Astrocyte (in vitro differentiated cells and primary cell): ENCODE measurements around the gene TIMELESS. TPM values are rescaled to one million over a fixed set of nuclear protein-coding genes. Genes with fewer than 3 reads are reported as not detected.

Experiments
- DNase-seq: peaks from one replicate; pipeline ENCODE4 v3.0.0-alpha.2; 2010; ENCODE audit warnings: low read depth
- FAIRE-seq: peaks from 2 replicates; lab custom pipeline; 2011; peaks lifted over from hg19 to GRCh38; lab: Jason Lieb, UNC
- H2AFZ ChIP-seq: 2 replicates; pipeline ENCODE4 v1.6.0; 2012; ENCODE audit warnings: low read depth, low read length, inconsistent platforms
- H3K27ac ChIP-seq: 2 replicates; pipeline ENCODE4 v1.5.1; 2011; ENCODE audit warnings: low read depth, low read length, inconsistent platforms
- H3K27me3 ChIP-seq: 2 replicates; pipeline ENCODE4 v1.6.0; 2011; ENCODE audit warnings: low read length, inconsistent platforms; ENCODE audit not compliant: insufficient read depth
- H3K36me3 ChIP-seq: 2 replicates; pipeline ENCODE4 v1.5.1; 2011; ENCODE audit warnings: low read length, inconsistent platforms; ENCODE audit not compliant: insufficient read depth
- H3K4me1 ChIP-seq: 2 replicates; pipeline ENCODE4 v1.5.1; 2011; ENCODE audit warnings: low read length, inconsistent platforms; ENCODE audit not compliant: insufficient read depth
- H3K4me2 ChIP-seq: 2 replicates; pipeline ENCODE4 v1.6.0; 2012; ENCODE audit warnings: low read length, inconsistent platforms
- H3K4me3 ChIP-seq: 2 replicates; pipeline ENCODE4 v1.5.1; 2011; ENCODE audit warnings: low read depth, mild to moderate bottlenecking, low read length, inconsistent platforms; ENCODE audit not compliant: insufficient read depth
- H3K79me2 ChIP-seq: 2 replicates; pipeline ENCODE4 v1.6.0; 2012; ENCODE audit warnings: mild to moderate bottlenecking, low read length, inconsistent platforms; ENCODE audit not compliant: insufficient read depth
- H3K9ac ChIP-seq: 2 replicates; pipeline ENCODE4 v1.6.0; 2012; ENCODE audit warnings: mild to moderate bottlenecking, low read length, inconsistent platforms
- H3K9me3 ChIP-seq: 2 replicates; pipeline ENCODE4 v1.5.1; 2012; ENCODE audit warnings: low read depth, mild to moderate bottlenecking, low read length, inconsistent platforms; ENCODE audit not compliant: insufficient read depth
- H4K20me1 ChIP-seq: 2 replicates; pipeline ENCODE4 v1.6.0; 2012; ENCODE audit warnings: low read length, inconsistent platforms; ENCODE audit not compliant: insufficient read depth
- H3K27ac Mint-ChIP-seq: one replicate; pipeline ENCODE4 v1.8.0; 2021; ENCODE audit warnings: mild to moderate bottlenecking, mixed read lengths; ENCODE audit not compliant: unreplicated experiment
- H3K27me3 Mint-ChIP-seq: one replicate; pipeline ENCODE4 v1.8.0; 2021; ENCODE audit warnings: low read depth, mixed read lengths; ENCODE audit not compliant: unreplicated experiment
- H3K36me3 Mint-ChIP-seq: one replicate; pipeline ENCODE4 v1.8.0; 2021; ENCODE audit warnings: low read depth, mixed read lengths; ENCODE audit not compliant: unreplicated experiment
- H3K4me1 Mint-ChIP-seq: one replicate; pipeline ENCODE4 v1.8.0; 2021; ENCODE audit warnings: low read depth, mixed read lengths; ENCODE audit not compliant: unreplicated experiment
- H3K4me3 Mint-ChIP-seq: one replicate; pipeline ENCODE4 v1.8.0; 2021; ENCODE audit warnings: mild to moderate bottlenecking, moderate library complexity, mixed read lengths; ENCODE audit not compliant: unreplicated experiment
- H3K9me3 Mint-ChIP-seq: one replicate; pipeline ENCODE4 v1.8.0; 2021; ENCODE audit warnings: mild to moderate bottlenecking, mixed read lengths; ENCODE audit not compliant: unreplicated experiment
- CTCF ChIP-seq: IDR thresholded peaks from 2 replicates; pipeline ENCODE4 v1.5.1; 2011; ENCODE audit warnings: low read depth, mild to moderate bottlenecking, inconsistent platforms, low read length, moderate library complexity; ENCODE audit not compliant: insufficient read depth
- EZH2 ChIP-seq: IDR thresholded peaks from 2 replicates; pipeline ENCODE4 v1.6.1; 2012; ENCODE audit warnings: mild to moderate bottlenecking, low read length, inconsistent platforms; ENCODE audit not compliant: insufficient read depth
- total RNA-seq: library from RNA; stranded (reverse); gene quantifications from 2 replicates; pipeline ENCODE4 v1.2.1, GENCODE V29; 2021

The TIMELESS gene
- total RNA-seq, 1 donor from 2014 or later: 8.5 TPM

GRCh38 chr12:56385873-56386272 is 63.4 kb downstream of the TIMELESS start:
- Histone ChIP-seq H3K27ac (no peak overlapping the region), H3K27me3 (peaks cover 2% of the 10 kb centered on the region), H3K4me3 (no peak overlapping the region), H3K4me2 (no peak overlapping the region), H3K9ac (no peak overlapping the region), H4K20me1 (no peaks in the 10 kb centered on the region), H2AFZ (no peak overlapping the region), H3K4me1 (no peaks in the 10 kb centered on the region), H3K9me3 (no peaks in the 10 kb centered on the region), H3K36me3 (no peaks in the 10 kb centered on the region), H3K79me2 (no peaks in the 10 kb centered on the region)
- H3K4me3 Mint-ChIP-seq: no peak overlapping the region
- no peak overlapping the region for H3K27ac Mint-ChIP-seq
- H3K9me3 Mint-ChIP-seq: no peaks in the 10 kb centered on the region
- no peak for FAIRE-seq
- peaks cover 21% of the 10 kb centered on the region for H3K27me3 Mint-ChIP-seq
- TF ChIP-seq EZH2 (no peak), CTCF (no peak)
- no peak for DNase-seq
- H3K4me1 Mint-ChIP-seq: peaks cover 1% of the 10 kb centered on the region
- H3K36me3 Mint-ChIP-seq: no peaks in the 10 kb centered on the region

GRCh38 chr12:56382611-56383010 is 66.6 kb downstream of the TIMELESS start:
- Histone ChIP-seq H3K27me3 (peaks cover 2% of the 10 kb centered on the region), H2AFZ (no peak overlapping the region), H4K20me1 (no peaks in the 10 kb centered on the region), H3K4me2 (no peak overlapping the region), H3K79me2 (no peaks in the 10 kb centered on the region), H3K9me3 (no peaks in the 10 kb centered on the region), H3K4me3 (no peak overlapping the region), H3K36me3 (no peaks in the 10 kb centered on the region), H3K27ac (no peak overlapping the region), H3K9ac (no peak overlapping the region), H3K4me1 (no peaks in the 10 kb centered on the region)
- Mint-ChIP-seq H3K27me3 (peaks cover 17% of the 10 kb centered on the region), H3K36me3 (no peaks in the 10 kb centered on the region), H3K4me1 (peaks cover 1% of the 10 kb centered on the region), H3K27ac (no peak overlapping the region), H3K9me3 (no peaks in the 10 kb centered on the region), H3K4me3 (no peak overlapping the region)
- TF ChIP-seq CTCF (no peak), EZH2 (no peak)
- DNase-seq (no peak), FAIRE-seq (no peak)

GRCh38 chr12:56377989-56378316 is 71.3 kb downstream of the TIMELESS start:
- no peaks in the 10 kb centered on the region for H3K36me3 ChIP-seq
- no peaks in the 10 kb centered on the region for H3K9me3 ChIP-seq
- no peak overlapping the region for H3K4me3 Mint-ChIP-seq
- H2AFZ ChIP-seq: no peak overlapping the region
- H3K27ac Mint-ChIP-seq: no peak overlapping the region
- no peak overlapping the region for H3K27ac ChIP-seq
- H3K4me2 ChIP-seq: no peak overlapping the region
- no peak for TF ChIP-seq EZH2
- TF ChIP-seq CTCF: no peak
- peaks cover 6% of the 10 kb centered on the region for H3K9me3 Mint-ChIP-seq
- H3K4me1 ChIP-seq: no peaks in the 10 kb centered on the region
- peaks cover 2% of the 10 kb centered on the region for H3K27me3 ChIP-seq
- peaks cover 5% of the 10 kb centered on the region for H3K27me3 Mint-ChIP-seq
- no peak overlapping the region for H3K9ac ChIP-seq
- no peak for FAIRE-seq
- H4K20me1 ChIP-seq: no peaks in the 10 kb centered on the region
- no peaks in the 10 kb centered on the region for H3K36me3 Mint-ChIP-seq
- H3K4me1 Mint-ChIP-seq: no peaks in the 10 kb centered on the region
- H3K79me2 ChIP-seq: no peaks in the 10 kb centered on the region
- no peak overlapping the region for H3K4me3 ChIP-seq
- no peak for DNase-seq
